Neural cell (in vitro differentiated cells): ENCODE results near the gene MYL4. TPM values are rescaled to one million over a fixed set of nuclear protein-coding genes. Genes with fewer than 3 reads are reported as not detected.

ENCODE experiments used
- H2AFZ ChIP-seq: fragments of 200-600, 300-800 bp; sonication (generic), shearing (Covaris generic); 2 replicates; pipeline ENCODE4 v1.6.0; 2014; ENCODE audit warnings: low read depth, mild to moderate bottlenecking, antibody characterized with exemption, low read length, moderate library complexity
- H3F3A ChIP-seq: fragments of 200-600 bp; shearing (Covaris generic); 2 replicates; pipeline ENCODE4 v1.6.1; 2016; ENCODE audit warnings: mild to moderate bottlenecking, moderate library complexity, mixed read lengths, antibody characterized with exemption, low read length; ENCODE audit not compliant: insufficient read depth, poor library complexity, severe bottlenecking
- H3K27ac ChIP-seq: fragments of 200-600, 300-800 bp; sonication (generic), shearing (Covaris generic); 2 replicates; pipeline ENCODE4 v1.5.1; 2014; ENCODE audit warnings: mild to moderate bottlenecking, low read length, moderate library complexity
- H3K27me3 ChIP-seq: fragments of 300-800, 200-600 bp; sonication (generic), shearing (Covaris generic); 2 replicates; pipeline ENCODE4 v1.6.0; 2014; ENCODE audit warnings: mild to moderate bottlenecking, low read depth, low read length, moderate library complexity; ENCODE audit not compliant: insufficient read depth
- H3K36me3 ChIP-seq: fragments of 300-800, 200-600 bp; sonication (generic), shearing (Covaris generic); 2 replicates; pipeline ENCODE4 v1.5.1; 2014; ENCODE audit warnings: mild to moderate bottlenecking, antibody characterized with exemption, low read length, moderate library complexity; ENCODE audit not compliant: insufficient read depth
- H3K4me2 ChIP-seq: fragments of 300-800, 200-600 bp; sonication (generic), shearing (Covaris generic); 2 replicates; pipeline ENCODE4 v1.6.0; 2014; ENCODE audit warnings: mild to moderate bottlenecking, low read length
- H3K4me3 ChIP-seq: fragments of 300-800, 200-600 bp; sonication (generic), shearing (Covaris generic); 2 replicates; pipeline ENCODE4 v1.5.1; 2014; ENCODE audit warnings: mild to moderate bottlenecking, low read length, moderate library complexity
- H3K79me2 ChIP-seq: fragments of 200-600 bp; shearing (Covaris generic); replicated peaks from 2 replicates; pipeline ENCODE4 v1.6.0; 2014; ENCODE audit warnings: mild to moderate bottlenecking, low read length, moderate library complexity; ENCODE audit not compliant: insufficient read depth
- H3K9ac ChIP-seq: fragments of 300-800, 200-600 bp; sonication (generic), shearing (Covaris generic); 2 replicates; pipeline ENCODE4 v1.6.1; 2016; ENCODE audit warnings: mild to moderate bottlenecking, low read length, mixed read lengths
- H3K9me2 ChIP-seq: fragments of 200-600 bp; shearing (Covaris generic); 2 replicates; pipeline ENCODE4 v1.6.1; 2016; ENCODE audit warnings: mild to moderate bottlenecking, low read length, mixed read lengths; ENCODE audit not compliant: insufficient read depth
- H3K9me3 ChIP-seq: fragments of 200-600, 300-800 bp; sonication (generic), shearing (Covaris generic); 2 replicates; pipeline ENCODE4 v1.6.1; 2016; ENCODE audit warnings: mild to moderate bottlenecking, mixed run types, low read length, moderate library complexity, mixed read lengths
- H4K20me1 ChIP-seq: fragments of 200-600 bp; shearing (Covaris generic); 2 replicates; pipeline ENCODE4 v1.6.1; 2016; ENCODE audit warnings: mild to moderate bottlenecking, mixed run types; ENCODE audit not compliant: insufficient read depth
- CTCF ChIP-seq: fragments of 450-650 bp; IDR thresholded peaks from 2 replicates; pipeline ENCODE4 v1.5.1; 2014; ENCODE audit warnings: antibody characterized with exemption, mild to moderate bottlenecking, moderate library complexity; ENCODE audit not compliant: poor library complexity, severe bottlenecking
- EP300 ChIP-seq: fragments of 450-650 bp; conservative IDR thresholded peaks from 2 replicates; pipeline ENCODE4 v1.6.1; 2014; ENCODE audit warnings: antibody characterized with exemption, mild to moderate bottlenecking, moderate library complexity; ENCODE audit not compliant: poor library complexity, severe bottlenecking
- EZH2 ChIP-seq: fragments of 200-600, 300-800 bp; shearing (Covaris generic), sonication (generic); IDR thresholded peaks from 2 replicates; pipeline ENCODE4 v1.6.1; 2014; ENCODE audit warnings: antibody characterized with exemption, low read length, borderline replicate concordance, mild to moderate bottlenecking; ENCODE audit not compliant: insufficient read depth, poor library complexity, severe bottlenecking
- MXI1 ChIP-seq: fragments of 450-650 bp; conservative IDR thresholded peaks from 2 replicates; pipeline ENCODE4 v1.6.1; 2014; ENCODE audit warnings: antibody characterized with exemption, mild to moderate bottlenecking; ENCODE audit not compliant: poor library complexity, severe bottlenecking
- POLR2AphosphoS5 ChIP-seq: IDR thresholded peaks from 2 replicates; pipeline ENCODE4 v1.6.1; 2012
- RAD21 ChIP-seq: fragments of 450-650 bp; conservative IDR thresholded peaks from 2 replicates; pipeline ENCODE4 v1.6.1; 2014; ENCODE audit warnings: antibody characterized with exemption, mild to moderate bottlenecking, moderate library complexity
- REST ChIP-seq: IDR thresholded peaks from 2 replicates; pipeline ENCODE4 v1.6.1; 2012; ENCODE audit warnings: borderline replicate concordance
- SMC3 ChIP-seq: fragments of 450-650 bp; conservative IDR thresholded peaks from 2 replicates; pipeline ENCODE4 v1.6.1; 2014; ENCODE audit warnings: antibody characterized with exemption, mild to moderate bottlenecking, moderate library complexity; ENCODE audit not compliant: poor library complexity
- TAF1 ChIP-seq: IDR thresholded peaks from 2 replicates; pipeline ENCODE4 v1.6.1; 2012; ENCODE audit warnings: low read depth
- polyA plus RNA-seq: library from polyadenylated mRNA; depleted of rRNA; stranded (reverse); fragments of >200 nt; gene quantifications from 2 replicates; pipeline ENCODE4 v1.2.3, GENCODE V29; 2014

The MYL4 gene
- polyA plus RNA-seq, 1 donor from 2014 or later: not detected

GRCh38 chr17:47205419-47205963 lies 3.7 kb upstream of the MYL4 start:
- H3K9me2 ChIP-seq: no peaks in the 10 kb centered on the region
- no peak overlapping the region for H2AFZ ChIP-seq
- no peaks in the 10 kb centered on the region for H3F3A ChIP-seq
- no peaks in the 10 kb centered on the region for H3K36me3 ChIP-seq
- TF ChIP-seq RAD21 (no peak), CTCF (no peak), TAF1 (no peak), REST (no peak), EP300 (no peak), EZH2 (no peak), POLR2AphosphoS5 (no peak), SMC3 (no peak), MXI1 (no peak)
- H3K4me3 ChIP-seq: no peak overlapping the region
- no peak overlapping the region for H3K4me2 ChIP-seq
- no peak overlapping the region for H3K27ac ChIP-seq
- H3K79me2 ChIP-seq: no peaks in the 10 kb centered on the region
- H4K20me1 ChIP-seq: no peaks in the 10 kb centered on the region
- H3K9me3 ChIP-seq: no peaks in the 10 kb centered on the region
- no peak overlapping the region for H3K9ac ChIP-seq
- no peaks in the 10 kb centered on the region for H3K27me3 ChIP-seq

- H3K36me3 ChIP-seq: no peaks in the 10 kb centered on the region
- H3K4me2 ChIP-seq: no peak overlapping the region
- no peaks in the 10 kb centered on the region for H3F3A ChIP-seq
- no peak for TF ChIP-seq RAD21
- TF ChIP-seq POLR2AphosphoS5: no peak
- TF ChIP-seq REST: no peak
- no peak for TF ChIP-seq SMC3
- no peak for TF ChIP-seq TAF1
- no peak for TF ChIP-seq EP300
- no peak for TF ChIP-seq MXI1
- no peak for TF ChIP-seq CTCF
- TF ChIP-seq EZH2: no peak
- H3K9me2 ChIP-seq: no peaks in the 10 kb centered on the region
- H4K20me1 ChIP-seq: no peaks in the 10 kb centered on the region
- no peak overlapping the region for H2AFZ ChIP-seq
- H3K9me3 ChIP-seq: no peaks in the 10 kb centered on the region
- no peak overlapping the region for H3K27ac ChIP-seq
- no peaks in the 10 kb centered on the region for H3K79me2 ChIP-seq
- H3K9ac ChIP-seq: no peak overlapping the region
- no peaks in the 10 kb centered on the region for H3K27me3 ChIP-seq
- no peak overlapping the region for H3K4me3 ChIP-seq
Measured at GRCh38 chr17:47207143-47208067, 1.7 kb upstream of the MYL4 start.
